HEK293 (cell line): ENCODE results near the gene RAB6A.

Source experiments
- AEBP2 ChIP-seq: fragments of 450-650 bp; formaldehyde crosslinking; IDR thresholded peaks from 2 replicates; pipeline ENCODE4 v1.5.1; 2016; ENCODE audit warnings: missing biosample characterization, missing genetic modification characterization, borderline replicate concordance
- KLF1 ChIP-seq: fragments of 450-650 bp; formaldehyde crosslinking; IDR thresholded peaks from 2 replicates; pipeline ENCODE4 v1.5.1; 2016; ENCODE audit warnings: missing biosample characterization, missing genetic modification characterization
- KLF10 ChIP-seq: fragments of 450-650 bp; IDR thresholded peaks from 2 replicates; pipeline ENCODE4 v1.5.1; 2018; ENCODE audit warnings: missing biosample characterization, mild to moderate bottlenecking, missing genetic modification characterization
- KLF16 ChIP-seq: fragments of 450-650 bp; formaldehyde crosslinking; IDR thresholded peaks from 2 replicates; pipeline ENCODE4 v1.5.1; 2017; ENCODE audit warnings: missing biosample characterization, missing genetic modification characterization
- KLF7 ChIP-seq: fragments of 450-650 bp; formaldehyde crosslinking; IDR thresholded peaks from 2 replicates; pipeline ENCODE4 v1.5.1; 2016; ENCODE audit warnings: missing biosample characterization, missing genetic modification characterization, borderline replicate concordance
- KLF9 ChIP-seq: fragments of 450-650 bp; formaldehyde crosslinking; IDR thresholded peaks from 2 replicates; pipeline ENCODE4 v1.5.1; 2016; ENCODE audit warnings: missing biosample characterization, missing genetic modification characterization, low read depth
- RBAK ChIP-seq: fragments of 450-650 bp; formaldehyde crosslinking; IDR thresholded peaks from 2 replicates; pipeline ENCODE4 v1.5.1; 2016; ENCODE audit warnings: missing biosample characterization, missing genetic modification characterization
- REPIN1 ChIP-seq: fragments of 450-650 bp; formaldehyde crosslinking; IDR thresholded peaks from 2 replicates; pipeline ENCODE4 v1.5.1; 2017; ENCODE audit warnings: missing biosample characterization, missing genetic modification characterization, low read depth
- TRIM28 ChIP-seq: IDR thresholded peaks from 2 replicates; pipeline ENCODE4 v1.6.1; 2011; ENCODE audit warnings: low read length, control low read depth, borderline replicate concordance
- ZBTB17 ChIP-seq: fragments of 450-650 bp; formaldehyde crosslinking; IDR thresholded peaks from 2 replicates; pipeline ENCODE4 v1.5.1; 2016; ENCODE audit warnings: missing biosample characterization, missing genetic modification characterization
- ZBTB8A ChIP-seq: fragments of 450-650 bp; formaldehyde crosslinking; IDR thresholded peaks from 2 replicates; pipeline ENCODE4 v1.5.1; 2016; ENCODE audit warnings: missing biosample characterization, missing genetic modification characterization
- ZFHX2 ChIP-seq: fragments of 450-650 bp; formaldehyde crosslinking; conservative IDR thresholded peaks from 2 replicates; pipeline ENCODE4 v1.5.1; 2016; ENCODE audit warnings: missing biosample characterization, missing genetic modification characterization
- ZFP37 ChIP-seq: fragments of 450-650 bp; formaldehyde crosslinking; IDR thresholded peaks from 2 replicates; pipeline ENCODE4 v1.5.1; 2016; ENCODE audit warnings: missing biosample characterization, missing genetic modification characterization
- ZNF112 ChIP-seq: fragments of 450-650 bp; formaldehyde crosslinking; IDR thresholded peaks from 2 replicates; pipeline ENCODE4 v1.5.0; 2017; ENCODE audit warnings: missing biosample characterization, missing genetic modification characterization
- ZNF114 ChIP-seq: fragments of 450-650 bp; formaldehyde crosslinking; IDR thresholded peaks from 2 replicates; pipeline ENCODE4 v1.5.0; 2017; ENCODE audit warnings: missing biosample characterization, missing genetic modification characterization
- ZNF138 ChIP-seq: fragments of 450-650 bp; formaldehyde crosslinking; IDR thresholded peaks from 2 replicates; pipeline ENCODE4 v1.5.1; 2016; ENCODE audit warnings: missing biosample characterization, missing genetic modification characterization, borderline replicate concordance
- ZNF157 ChIP-seq: fragments of 450-650 bp; formaldehyde crosslinking; IDR thresholded peaks from 2 replicates; pipeline ENCODE4 v1.5.1; 2016; ENCODE audit warnings: missing biosample characterization, missing genetic modification characterization
- ZNF202 ChIP-seq: fragments of 450-650 bp; formaldehyde crosslinking; IDR thresholded peaks from 2 replicates; pipeline ENCODE4 v1.5.1; 2016; ENCODE audit warnings: missing biosample characterization, missing genetic modification characterization, borderline replicate concordance
- ZNF211 ChIP-seq: fragments of 450-650 bp; formaldehyde crosslinking; IDR thresholded peaks from 2 replicates; pipeline ENCODE4 v1.5.1; 2016; ENCODE audit warnings: low read depth, missing biosample characterization, missing genetic modification characterization
- ZNF26 ChIP-seq: fragments of 450-650 bp; formaldehyde crosslinking; IDR thresholded peaks from 2 replicates; pipeline ENCODE4 v1.5.1; 2016; ENCODE audit warnings: missing biosample characterization, missing genetic modification characterization
- ZNF266 ChIP-seq: fragments of 450-650 bp; formaldehyde crosslinking; IDR thresholded peaks from 2 replicates; pipeline ENCODE4 v1.5.1; 2016; ENCODE audit warnings: missing biosample characterization, missing genetic modification characterization, low read depth
- ZNF354C ChIP-seq: fragments of 450-650 bp; formaldehyde crosslinking; IDR thresholded peaks from 2 replicates; pipeline ENCODE4 v1.5.1; 2016; ENCODE audit warnings: missing biosample characterization, missing genetic modification characterization, low read depth, borderline replicate concordance
- ZNF404 ChIP-seq: fragments of 450-650 bp; formaldehyde crosslinking; IDR thresholded peaks from 2 replicates; pipeline ENCODE4 v1.5.1; 2017; ENCODE audit warnings: missing biosample characterization, missing genetic modification characterization
- ZNF423 ChIP-seq: fragments of 450-650 bp; formaldehyde crosslinking; IDR thresholded peaks from 2 replicates; pipeline ENCODE4 v1.5.1; 2016; ENCODE audit warnings: missing biosample characterization, missing genetic modification characterization
- ZNF488 ChIP-seq: fragments of 450-650 bp; formaldehyde crosslinking; IDR thresholded peaks from 2 replicates; pipeline ENCODE4 v1.5.1; 2016; ENCODE audit warnings: missing biosample characterization, missing genetic modification characterization
- ZNF555 ChIP-seq: fragments of 450-650 bp; formaldehyde crosslinking; conservative IDR thresholded peaks from 2 replicates; pipeline ENCODE4 v1.5.1; 2017; ENCODE audit warnings: missing biosample characterization, mild to moderate bottlenecking, missing genetic modification characterization, inconsistent platforms
- ZNF610 ChIP-seq: fragments of 450-650 bp; formaldehyde crosslinking; IDR thresholded peaks from 2 replicates; pipeline ENCODE4 v1.5.1; 2016; ENCODE audit warnings: missing biosample characterization, missing genetic modification characterization, borderline replicate concordance
- ZNF658 ChIP-seq: fragments of 450-650 bp; formaldehyde crosslinking; IDR thresholded peaks from 2 replicates; pipeline ENCODE4; 2016; ENCODE audit warnings: missing biosample characterization, missing genetic modification characterization
- ZNF76 ChIP-seq: fragments of 450-650 bp; formaldehyde crosslinking; IDR thresholded peaks from 2 replicates; pipeline ENCODE4; 2016; ENCODE audit warnings: low read depth, missing biosample characterization, missing genetic modification characterization, borderline replicate concordance
- ZNF768 ChIP-seq: fragments of 450-650 bp; formaldehyde crosslinking; IDR thresholded peaks from 2 replicates; pipeline ENCODE4 v1.5.1; 2018; ENCODE audit warnings: missing biosample characterization, mild to moderate bottlenecking, missing genetic modification characterization
- ZNF837 ChIP-seq: fragments of 450-650 bp; formaldehyde crosslinking; IDR thresholded peaks from 2 replicates; pipeline ENCODE4 v1.5.1; 2016; ENCODE audit warnings: missing biosample characterization, missing genetic modification characterization
- ZXDB ChIP-seq: fragments of 450-650 bp; formaldehyde crosslinking; IDR thresholded peaks from 2 replicates; pipeline ENCODE4 v1.5.1; 2016; ENCODE audit warnings: missing biosample characterization, missing genetic modification characterization
- TF ChIP-seq, protein P1 (sequence below): fragments of 450-650 bp; formaldehyde crosslinking; IDR thresholded peaks from 2 replicates; pipeline ENCODE4 v1.5.1; 2016; ENCODE audit warnings: missing biosample characterization, missing genetic modification characterization, low read depth
- TF ChIP-seq, protein P2 (sequence below): sonication (generic); formaldehyde crosslinking; IDR thresholded peaks from 2 replicates; pipeline ENCODE4 v1.8.1; 2022; ENCODE audit warnings: mild to moderate bottlenecking, moderate library complexity, missing genetic modification reagents

RAB6A gene

DNA sequence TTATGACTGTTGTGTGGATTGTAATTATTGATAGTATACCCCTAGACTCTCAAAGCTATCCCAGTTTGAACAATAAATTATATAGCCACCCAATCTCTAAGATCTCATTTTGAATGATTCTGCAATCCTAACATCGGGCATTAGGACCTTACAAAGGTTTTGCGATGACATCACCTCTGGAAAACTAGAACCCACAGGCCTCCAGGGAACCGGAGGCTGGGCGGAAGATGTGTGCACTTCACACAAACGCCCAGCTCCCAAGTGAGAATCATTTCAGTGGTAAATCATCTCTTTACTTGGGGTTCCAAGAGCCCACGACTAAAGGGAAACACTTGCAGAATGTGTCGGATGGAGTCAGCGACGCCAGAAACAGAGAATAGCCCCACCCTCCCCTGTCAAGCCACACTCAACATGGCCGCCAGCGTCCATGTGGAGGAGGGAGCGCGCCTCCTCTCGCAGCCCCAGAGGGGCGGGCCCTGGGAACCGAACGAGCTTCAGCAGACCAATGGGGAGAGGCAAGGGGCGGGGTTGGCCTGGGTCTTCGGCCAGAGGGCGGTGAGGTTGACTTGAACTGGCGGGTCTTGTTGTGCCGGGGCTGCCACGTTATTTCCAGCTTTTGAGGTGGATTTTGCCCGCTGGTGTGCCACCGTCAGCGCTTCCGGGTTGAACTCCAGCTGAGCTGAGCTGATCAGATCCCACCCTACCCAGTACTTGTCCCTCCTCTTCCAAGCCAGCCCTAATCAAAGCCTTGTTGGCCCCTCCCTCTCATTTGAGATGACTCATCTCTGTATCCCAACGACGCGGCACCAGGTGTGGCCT lies 18.4 kb upstream of the RAB6A start (continued):
- TF ChIP-seq, protein P1, sequence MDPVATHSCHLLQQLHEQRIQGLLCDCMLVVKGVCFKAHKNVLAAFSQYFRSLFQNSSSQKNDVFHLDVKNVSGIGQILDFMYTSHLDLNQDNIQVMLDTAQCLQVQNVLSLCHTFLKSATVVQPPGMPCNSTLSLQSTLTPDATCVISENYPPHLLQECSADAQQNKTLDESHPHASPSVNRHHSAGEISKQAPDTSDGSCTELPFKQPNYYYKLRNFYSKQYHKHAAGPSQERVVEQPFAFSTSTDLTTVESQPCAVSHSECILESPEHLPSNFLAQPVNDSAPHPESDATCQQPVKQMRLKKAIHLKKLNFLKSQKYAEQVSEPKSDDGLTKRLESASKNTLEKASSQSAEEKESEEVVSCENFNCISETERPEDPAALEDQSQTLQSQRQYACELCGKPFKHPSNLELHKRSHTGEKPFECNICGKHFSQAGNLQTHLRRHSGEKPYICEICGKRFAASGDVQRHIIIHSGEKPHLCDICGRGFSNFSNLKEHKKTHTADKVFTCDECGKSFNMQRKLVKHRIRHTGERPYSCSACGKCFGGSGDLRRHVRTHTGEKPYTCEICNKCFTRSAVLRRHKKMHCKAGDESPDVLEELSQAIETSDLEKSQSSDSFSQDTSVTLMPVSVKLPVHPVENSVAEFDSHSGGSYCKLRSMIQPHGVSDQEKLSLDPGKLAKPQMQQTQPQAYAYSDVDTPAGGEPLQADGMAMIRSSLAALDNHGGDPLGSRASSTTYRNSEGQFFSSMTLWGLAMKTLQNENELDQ (tag by site-specific recombination), result no peak
- TF ChIP-seq ZFP37 (tag by site-specific recombination) (0 out of 2 replicates have a peak, but pooled peaks have one; percentile 68), RBAK (tag by site-specific recombination) (no peak), ZXDB (tag by site-specific recombination) (peak; percentile 71), ZFHX2 (tag by site-specific recombination) (peak; percentile 44), KLF10 (tag by site-specific recombination) (peak; percentile 85), ZNF211 (no peak), ZNF768 (tag by site-specific recombination) (no peak), KLF9 (peak; percentile 66), ZNF26 (tag by site-specific recombination) (no peak), ZNF354C (tag by site-specific recombination) (no peak), KLF7 (tag by site-specific recombination) (peak; percentile 80; the same call in 1 of the 2 replicates), ZNF202 (tag by site-specific recombination) (no peak), ZNF658 (tag by site-specific recombination) (no peak), ZNF610 (no peak), ZNF555 (tag by site-specific recombination) (no peak), ZNF138 (tag by site-specific recombination) (no peak), ZNF114 (tag by site-specific recombination) (no peak), ZNF423 (tag by site-specific recombination) (no peak), ZNF404 (no peak), ZBTB8A (peak; percentile 35), ZNF76 (tag by site-specific recombination) (peak; percentile 77; the same call in 1 of the 2 replicates), REPIN1 (tag by site-specific recombination) (no peak), ZNF112 (no peak), KLF1 (tag by site-specific recombination) (peak; percentile 24; the same call in 1 of the 2 replicates), AEBP2 (tag by site-specific recombination) (no peak), ZNF157 (tag by site-specific recombination) (no peak), ZBTB17 (peak; percentile 93), ZNF837 (no peak), ZNF266 (tag by site-specific recombination) (no peak), TRIM28 (peak; percentile 89; the same call in 1 of the 2 replicates), KLF16 (tag by site-specific recombination) (peak; percentile 34; the same call in 1 of the 2 replicates), ZNF488 (tag by site-specific recombination) (no peak)
- TF ChIP-seq, protein P2, sequence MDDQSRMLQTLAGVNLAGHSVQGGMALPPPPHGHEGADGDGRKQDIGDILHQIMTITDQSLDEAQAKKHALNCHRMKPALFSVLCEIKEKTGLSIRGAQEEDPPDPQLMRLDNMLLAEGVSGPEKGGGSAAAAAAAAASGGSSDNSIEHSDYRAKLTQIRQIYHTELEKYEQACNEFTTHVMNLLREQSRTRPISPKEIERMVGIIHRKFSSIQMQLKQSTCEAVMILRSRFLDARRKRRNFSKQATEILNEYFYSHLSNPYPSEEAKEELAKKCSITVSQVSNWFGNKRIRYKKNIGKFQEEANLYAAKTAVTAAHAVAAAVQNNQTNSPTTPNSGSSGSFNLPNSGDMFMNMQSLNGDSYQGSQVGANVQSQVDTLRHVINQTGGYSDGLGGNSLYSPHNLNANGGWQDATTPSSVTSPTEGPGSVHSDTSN (CRISPR knock-in tag), result no peak; the same call in 1 of the 2 replicates
